Left cardiac atrium (tissue), 4 donors: ENCODE results near the gene GJA3. TPM values are rescaled to one million over a fixed set of nuclear protein-coding genes. Genes with fewer than 3 reads are reported as not detected.
"Not testable (repeated sequence)": the region's sequence is repeated elsewhere in the genome, so short reads cannot be mapped to it uniquely, and the experiment has no call there.

Experiments
- ATAC-seq, 2 donors: fragments of 200-7000 bp; cut with Tn5 transposase; one replicate each; pipeline ENCODE4 v1.9.1; 2020; ENCODE audit warnings: mild to moderate bottlenecking in 2 of 2, moderate library complexity in 2 of 2
- DNase-seq: peaks from one replicate; pipeline ENCODE4 v3.0.0-alpha.2; 2020
- intact Hi-C, 2 donors: fragments of 100-400 bp; cut with DNase I; formaldehyde crosslinking; loops; one replicate each; pipeline versions ENCODE4 v1.14.1 to v1.15.1; 2022 to 2023
- total RNA-seq, 2 donors: library from RNA; stranded (reverse); fragmentation: NEBNext Ultra II Directional; extraction: Animal tissue kit (Norgen Biotek cat#: 25700); gene quantifications; one replicate each; pipeline ENCODE4 v1.2.1, GENCODE V29; 2021
- donor health status: DM: no; HTN: yes; CAD: no.
- donor health status: DM: no; HTN: yes; CAD: no; lungs with severe emphysema.
- donor health status: DM: yes; HTN: yes; CAD: no.
- donor health status: Dilated cardiomyopathy.

The GJA3 gene
- total RNA-seq, 2 donors from 2014 or later, result 6.2 to 8.0 TPM

DNA sequence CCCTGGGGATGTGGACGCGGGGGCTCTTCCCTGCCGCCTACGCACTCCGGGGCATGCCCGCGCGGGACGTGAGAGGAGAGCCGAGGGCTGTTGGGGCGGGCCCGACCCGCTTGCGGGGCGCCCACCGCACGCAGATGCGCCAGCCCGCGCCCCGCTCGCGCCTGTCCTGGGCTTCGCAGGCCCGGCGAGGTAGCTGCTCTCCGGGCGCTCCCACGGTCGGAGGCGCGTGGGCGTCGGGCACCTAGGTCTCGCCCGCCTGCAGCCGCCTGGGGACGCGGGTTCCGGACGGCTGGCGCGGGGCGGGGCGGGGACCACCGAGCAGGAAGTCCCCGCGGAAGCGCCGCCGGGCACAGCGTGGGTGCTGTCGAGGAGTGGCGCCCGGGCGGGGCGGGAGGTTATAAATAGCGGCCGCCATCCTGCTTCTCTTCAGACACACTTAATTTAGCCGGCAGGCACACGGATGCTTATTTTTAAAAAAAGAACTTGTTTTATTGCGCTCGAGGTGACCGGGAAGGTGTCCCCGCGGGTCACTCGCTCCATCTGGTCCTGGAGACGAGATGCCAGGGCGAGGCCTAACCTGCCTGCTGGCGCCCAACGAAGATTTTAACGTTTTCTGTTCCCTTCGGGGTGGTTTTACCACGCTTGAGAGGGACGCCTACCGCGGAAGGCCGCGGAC lies 561 bp upstream of the GJA3 start:
- intact Hi-C loops, result loop anchor here (2.0 to 10.0 kb wide), 4 partner anchors 35 to 129 kb away; no protein-coding TSS in a partner anchor
- ATAC-seq (peak; percentile 64 to 79), DNase-seq (peak; percentile 45)

DNA sequence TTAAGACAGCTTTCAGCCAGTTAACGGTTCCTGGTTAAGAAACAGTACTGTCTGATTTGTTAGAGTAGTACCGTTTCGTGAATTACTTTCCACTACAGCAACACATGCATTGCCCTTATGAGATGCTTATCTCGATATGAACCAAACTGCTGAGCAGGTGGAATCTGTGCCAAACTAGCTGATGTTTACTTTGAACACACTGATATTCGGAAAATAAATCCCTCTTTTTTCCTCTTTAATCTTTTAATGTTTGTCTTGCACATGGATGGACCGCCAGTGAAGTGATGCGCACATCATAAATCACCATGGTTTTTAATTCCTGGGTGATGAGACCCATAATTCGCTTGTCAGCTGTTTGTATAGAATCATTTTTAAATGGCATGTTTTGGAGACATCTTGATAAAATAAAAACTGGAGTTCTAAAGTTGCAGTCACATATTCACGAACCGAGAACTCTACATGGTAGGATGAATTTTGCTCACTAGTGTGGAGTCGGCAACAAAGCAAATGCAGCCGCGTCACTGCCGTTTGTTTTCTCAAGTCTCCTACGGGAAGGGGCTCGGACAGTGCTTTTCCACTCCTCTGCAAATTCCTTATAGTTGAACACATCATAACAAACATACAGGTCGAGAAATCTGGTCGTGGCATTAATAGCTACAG lies 1.1 kb downstream of the GJA3 start:
- intact Hi-C loops, result loop anchor here (2.0 to 10.0 kb wide), 4 partner anchors 33 to 127 kb away; no protein-coding TSS in a partner anchor

DNA sequence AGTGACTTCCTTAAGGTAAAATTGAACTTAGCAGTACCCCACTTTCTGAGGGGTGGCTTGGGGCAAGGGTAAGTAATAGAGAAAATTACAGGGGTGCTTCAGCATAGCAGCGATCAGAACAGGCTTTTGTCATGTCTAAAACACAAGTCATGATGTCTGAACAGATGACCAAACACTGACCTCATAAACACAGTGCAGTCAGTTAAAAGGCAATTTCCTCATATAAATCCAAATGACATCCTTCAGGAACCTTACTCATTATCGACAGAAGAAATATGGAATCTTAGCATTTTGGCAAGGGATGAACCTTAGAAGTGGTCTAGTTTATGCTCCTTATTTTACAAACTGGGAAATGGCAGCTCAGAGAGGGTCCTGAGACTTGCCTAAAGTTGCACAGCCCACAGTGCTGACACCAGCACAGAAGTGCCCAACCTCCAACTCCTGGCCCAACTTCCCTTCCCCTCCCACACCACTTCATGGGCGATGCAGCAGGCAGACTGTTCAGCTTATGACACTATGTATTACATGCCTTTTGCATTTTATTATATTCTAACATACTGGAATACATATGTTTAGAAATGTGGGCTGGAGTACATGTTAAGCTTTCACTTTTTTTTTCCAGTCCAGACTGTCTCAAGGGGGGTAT lies 3.6 kb downstream of the GJA3 start:
- ATAC-seq (no peak), DNase-seq (no peak)
- intact Hi-C loops, result no loop called here

More for the DNA sequence above, 1.1 kb downstream of the GJA3 start:
- ATAC-seq, result no peak
- DNase-seq, result no peak

DNA sequence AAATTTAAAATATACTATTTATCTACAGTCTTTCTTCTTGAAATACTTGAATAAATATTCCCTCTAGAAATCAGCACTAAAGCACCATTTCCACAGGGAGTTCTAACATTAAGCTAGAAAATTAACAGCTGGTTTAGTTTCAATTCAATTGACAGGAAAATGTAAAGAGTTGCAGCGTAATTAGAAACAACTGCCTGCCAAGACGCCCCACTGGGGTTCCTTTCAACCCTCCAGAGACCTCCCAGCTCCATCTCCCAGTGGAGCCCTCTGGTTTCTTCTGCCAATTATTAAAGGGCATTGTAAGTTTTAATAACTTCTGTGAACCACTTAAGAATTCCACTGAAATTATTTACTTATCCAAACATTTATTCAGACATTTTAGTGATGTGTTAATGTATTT lies 4.2 kb downstream of the GJA3 start:
- ATAC-seq (no peak), DNase-seq (no peak)
- intact Hi-C loops, result no loop called here

DNA sequence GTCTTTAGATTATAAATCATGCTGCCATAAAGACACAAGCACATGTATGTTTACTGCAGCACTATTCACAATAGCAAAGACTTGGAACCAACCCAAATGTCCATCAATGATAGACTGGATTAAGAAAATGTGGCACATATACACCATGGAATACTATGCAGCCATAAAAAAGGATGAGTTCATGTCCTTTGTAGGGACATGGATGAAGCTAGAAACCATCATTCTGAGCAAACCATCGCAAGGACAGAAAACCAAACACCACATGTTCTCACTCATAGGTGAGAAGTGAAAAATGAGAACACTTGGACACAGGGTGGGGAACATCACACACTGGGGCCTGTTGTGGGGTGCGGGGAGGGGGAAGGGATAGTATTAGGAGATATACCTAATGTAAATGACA lies 7.6 kb downstream of the GJA3 start:
- intact Hi-C loops, DNase-seq, ATAC-seq: not testable (repeated sequence)

DNA sequence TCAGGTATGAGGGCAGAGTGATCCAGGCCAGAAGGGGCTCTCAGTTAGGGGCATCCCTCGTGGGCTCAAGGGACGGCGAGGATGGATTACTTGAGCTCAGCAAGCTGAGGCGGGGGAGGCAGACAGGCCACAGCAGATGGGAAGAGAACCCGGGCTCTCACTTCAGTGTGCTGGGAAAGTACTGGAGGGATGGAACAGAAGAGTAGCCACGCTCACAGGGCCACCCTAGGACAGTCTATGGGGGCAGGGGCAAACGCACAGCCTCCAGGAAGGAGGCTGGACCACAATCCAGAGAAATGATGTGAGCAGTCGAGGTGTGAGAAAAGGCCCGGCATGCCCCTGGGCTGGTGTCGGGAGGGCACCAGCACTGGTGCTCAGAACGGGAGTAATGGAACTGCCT lies 9.2 kb downstream of the GJA3 start:
- intact Hi-C loops, result no loop called here
- DNase-seq (no peak), ATAC-seq (no peak)

DNA sequence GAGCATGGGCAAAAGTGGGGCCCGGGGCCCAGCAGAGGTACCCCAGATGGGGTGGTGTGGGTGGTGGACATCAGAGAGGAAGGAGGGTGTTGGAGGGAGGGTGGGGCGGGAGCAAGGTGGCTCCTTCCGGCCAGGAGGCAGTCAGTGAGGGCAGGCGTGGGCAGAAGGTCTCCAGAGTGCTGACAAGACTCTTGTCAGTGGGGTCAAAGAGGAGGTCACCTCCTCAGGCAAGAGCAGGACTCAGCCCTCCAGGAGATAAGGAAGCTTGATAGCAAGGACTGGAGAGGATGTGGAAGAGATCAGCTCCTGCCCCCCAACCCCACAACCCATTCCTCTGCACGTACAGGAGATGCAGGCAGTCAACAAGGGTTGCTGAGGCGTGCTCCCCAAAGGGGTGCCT lies 9.8 kb downstream of the GJA3 start:
- intact Hi-C loops, result no loop called here
- DNase-seq (no peak), ATAC-seq (peak in 1 of 2 donors; percentile 33)

DNA sequence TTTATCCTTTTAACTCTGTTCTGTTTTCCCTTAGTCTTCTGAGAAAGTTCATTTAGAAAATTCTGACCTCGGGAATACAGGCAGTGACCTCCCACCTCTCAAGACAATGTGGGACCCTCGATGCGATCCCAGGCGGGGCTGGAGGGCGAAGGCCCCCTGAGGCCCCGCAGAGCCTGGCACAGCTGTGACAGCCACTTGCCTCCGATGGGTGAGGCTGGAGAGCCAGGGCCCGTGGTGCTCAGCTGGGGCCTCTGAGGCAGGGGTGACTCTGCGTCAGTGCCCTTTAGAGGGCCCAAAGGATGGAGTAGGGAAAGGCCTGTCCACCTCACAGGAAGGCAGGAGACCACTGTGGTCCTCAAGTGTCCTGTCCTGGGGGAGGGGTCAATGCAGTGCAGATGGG lies 10.3 kb downstream of the GJA3 start:
- DNase-seq (no peak), ATAC-seq (peak in 1 of 2 donors; percentile 21)
- intact Hi-C loops, result no loop called here

DNA sequence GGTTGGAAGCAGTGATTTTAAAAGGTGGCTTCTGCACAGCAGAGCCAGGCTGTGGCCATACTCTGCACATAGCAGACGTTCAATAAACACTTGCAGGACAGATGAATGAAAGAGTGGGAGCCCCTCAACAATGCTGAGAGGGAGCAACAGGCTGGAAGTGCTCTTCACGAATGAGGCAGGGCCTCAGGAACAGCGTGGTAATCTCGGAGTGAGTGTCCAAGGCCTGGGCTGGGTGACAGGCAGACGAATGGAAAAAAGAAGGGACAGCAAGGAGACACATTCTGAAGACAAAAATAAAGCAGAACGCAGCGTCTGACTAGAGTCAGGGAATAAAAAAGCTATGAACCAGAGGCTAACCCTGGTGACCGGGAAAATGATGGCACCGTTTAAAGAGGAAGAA lies 11.1 kb downstream of the GJA3 start:
- DNase-seq (no peak), ATAC-seq (peak in 1 of 2 donors; percentile 56)
- intact Hi-C loops, result no loop called here

DNA sequence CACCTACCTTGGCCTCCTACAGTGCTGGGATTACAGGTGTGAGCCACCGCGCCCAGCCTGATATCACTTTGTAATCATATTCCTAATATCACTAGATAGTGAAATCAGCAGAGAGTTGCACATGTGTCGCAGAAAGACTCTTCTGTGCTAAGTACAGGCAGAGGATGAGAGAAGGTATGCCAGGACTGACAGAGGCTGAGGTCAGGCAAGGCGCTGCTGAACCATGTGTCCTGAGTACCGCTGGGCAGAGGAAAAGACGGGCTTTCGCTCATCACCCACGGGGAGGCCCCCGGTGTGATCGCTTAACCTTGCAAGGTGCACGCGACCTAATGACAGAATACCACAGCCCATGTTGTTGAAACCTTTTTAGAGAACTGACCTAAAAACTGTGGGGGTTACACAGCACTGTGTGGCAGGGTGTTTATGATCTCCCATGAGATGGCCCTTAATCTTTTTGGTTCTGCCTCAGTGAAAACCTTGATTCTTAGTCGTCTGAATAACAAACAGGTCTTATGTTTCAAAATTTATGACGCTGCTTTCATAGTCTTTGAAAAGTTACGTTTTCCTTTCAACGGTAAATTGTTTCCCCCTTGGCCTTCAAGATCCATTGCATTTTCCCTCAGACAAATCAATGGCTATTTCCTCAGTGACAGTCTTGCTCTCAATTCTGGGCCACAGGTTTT lies 12.2 kb downstream of the GJA3 start:
- ATAC-seq (no peak), DNase-seq (no peak)
- intact Hi-C loops, result no loop called here

DNA sequence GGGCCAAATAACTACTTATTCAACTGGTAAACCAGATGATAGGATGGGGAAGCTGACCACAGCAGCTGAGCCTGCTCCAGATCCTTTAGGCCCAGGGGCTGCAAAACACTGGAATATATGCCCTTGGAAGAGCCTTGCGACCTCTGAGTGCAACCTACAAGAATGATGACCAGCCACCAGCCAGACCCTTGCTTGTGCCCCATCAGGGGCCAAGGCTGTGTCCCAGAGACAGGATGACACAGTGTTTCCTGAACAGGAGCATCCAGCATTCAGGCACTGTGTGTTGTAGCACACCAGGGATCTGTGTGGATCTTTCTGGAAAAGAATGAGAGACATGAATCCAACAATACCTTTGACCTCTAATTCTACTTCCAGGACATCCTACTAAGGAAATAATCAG lies 14.5 kb downstream of the GJA3 start:
- ATAC-seq (no peak), DNase-seq (no peak)
- intact Hi-C loops, result no loop called here

DNA sequence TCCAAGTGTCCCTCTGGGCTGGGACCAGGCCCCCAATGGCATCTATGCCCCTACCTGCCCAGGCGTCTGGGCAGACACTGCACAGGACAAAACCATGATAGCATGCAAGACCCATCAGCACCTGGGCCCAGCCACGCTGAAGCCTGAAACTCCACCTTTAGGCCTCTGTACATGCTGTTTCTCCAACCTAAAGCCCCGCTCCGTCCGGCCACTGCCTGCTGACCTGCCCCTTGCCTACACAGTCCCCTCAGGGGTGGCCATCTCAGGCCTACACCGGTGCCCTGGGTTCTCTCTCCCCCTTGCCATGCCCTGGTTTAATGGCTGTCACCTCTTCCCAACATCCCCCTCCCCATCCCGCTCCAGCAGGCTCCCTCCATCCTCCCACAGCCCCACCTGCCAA lies 15.3 kb downstream of the GJA3 start:
- no peak for DNase-seq
- no peak for ATAC-seq
- intact Hi-C loops, result no loop called here

DNA sequence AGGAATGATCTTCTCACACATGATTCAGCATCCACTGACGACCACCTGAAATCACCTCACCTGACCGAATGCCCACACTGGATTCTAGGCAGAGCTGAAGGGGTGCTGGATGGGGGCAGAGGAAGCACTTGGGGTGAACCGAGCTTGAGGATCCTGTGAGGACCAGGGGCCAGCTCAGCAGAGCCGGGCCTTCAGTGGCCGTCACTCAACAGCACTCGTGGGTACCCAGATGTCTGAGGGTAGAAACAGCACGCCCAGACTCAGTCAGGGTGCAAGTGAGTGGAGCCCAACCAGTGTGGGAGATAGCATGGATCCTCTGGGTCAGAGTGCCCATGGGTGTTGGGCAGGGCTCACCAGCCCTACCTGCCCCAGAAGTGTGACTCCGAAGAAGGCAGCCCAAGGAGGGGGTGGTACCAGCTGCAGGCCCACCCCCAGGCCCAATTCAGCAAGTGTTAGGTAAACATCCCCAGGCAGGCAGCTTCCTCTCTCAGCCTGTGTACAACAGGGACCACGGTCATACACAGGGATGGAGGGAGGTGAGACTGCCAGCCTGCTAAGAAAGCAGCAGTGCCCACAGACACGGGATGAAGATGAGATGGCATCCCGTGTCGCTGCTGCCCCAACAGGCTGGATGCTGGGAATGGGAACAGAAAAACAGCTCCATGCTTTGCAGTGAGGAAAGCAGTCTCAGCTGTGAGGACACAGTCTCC lies 16.6 kb downstream of the GJA3 start:
- ATAC-seq (no peak), DNase-seq (no peak)
- intact Hi-C loops, result no loop called here

DNA sequence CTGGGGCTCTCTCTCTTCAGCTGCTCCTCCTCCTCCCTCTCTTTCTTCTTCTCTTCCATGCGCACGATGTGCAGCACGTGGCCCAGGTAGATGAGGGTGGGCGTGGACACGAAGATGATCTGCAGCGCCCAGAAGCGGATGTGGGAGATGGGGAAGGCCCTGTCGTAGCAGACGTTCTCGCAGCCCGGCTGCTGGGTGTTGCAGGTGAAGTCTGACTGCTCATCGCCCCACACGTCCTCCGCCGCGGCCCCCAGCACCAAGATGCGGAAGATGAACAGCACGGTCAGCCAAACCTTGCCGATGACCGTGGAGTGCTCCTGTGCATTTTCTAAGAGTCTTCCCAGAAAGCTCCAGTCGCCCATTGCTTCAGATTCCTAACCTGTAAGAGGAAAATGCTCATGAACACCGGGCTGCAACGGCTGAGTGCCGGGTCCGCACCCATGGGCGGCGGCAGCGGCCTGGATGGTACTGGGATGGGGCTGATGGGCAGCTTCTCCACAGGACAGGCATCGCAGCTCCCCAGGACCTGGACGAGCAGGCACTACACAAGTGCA lies 17.8 kb downstream of the GJA3 start:
- ATAC-seq, result no peak
- DNase-seq, result no peak
- intact Hi-C loops, result no loop called here

DNA sequence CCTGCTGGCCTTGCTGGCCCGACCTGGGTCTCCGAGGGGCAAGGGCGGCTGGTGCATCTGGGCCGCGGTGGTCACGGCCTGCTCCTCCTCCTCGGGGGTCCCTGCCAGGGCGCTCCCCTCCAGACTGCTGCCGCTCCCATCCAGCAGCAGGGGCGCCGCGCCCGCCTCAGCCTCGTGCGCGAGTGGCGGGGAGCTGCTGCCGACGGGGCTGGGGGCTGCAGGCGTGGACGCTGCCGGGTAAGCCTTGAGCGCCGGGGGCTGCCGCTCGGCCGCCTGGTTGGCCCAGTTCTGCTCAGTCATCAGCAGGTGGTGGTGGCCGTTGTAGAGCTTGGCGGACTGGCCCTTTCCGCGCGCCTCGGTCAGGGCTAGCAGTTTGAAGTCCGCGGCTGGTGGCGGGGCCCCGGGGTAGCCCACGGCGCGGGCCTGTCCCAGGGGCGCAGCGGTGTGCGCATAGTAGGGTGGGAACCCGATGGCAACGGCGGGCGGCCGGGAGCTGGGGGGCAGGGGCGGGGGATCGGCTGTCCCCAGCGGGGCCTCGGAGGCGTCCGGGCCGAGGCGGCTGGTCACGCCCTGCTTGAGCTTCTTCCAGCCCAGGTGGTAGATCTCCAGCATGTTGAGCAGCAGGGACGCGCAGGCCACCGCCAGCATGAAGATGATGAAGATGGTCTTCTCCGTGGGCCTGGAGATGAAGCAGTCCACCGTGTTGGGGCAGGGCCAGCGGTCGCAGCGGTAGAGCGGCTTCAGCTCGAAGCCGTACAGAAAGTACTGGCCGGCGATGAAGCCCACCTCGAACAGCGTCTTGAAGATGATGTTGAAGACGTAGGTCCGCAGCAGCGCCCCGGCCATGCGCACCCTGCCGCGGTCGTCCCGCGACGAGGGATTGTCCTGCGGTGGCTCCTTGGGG lies 18.6 kb downstream of the GJA3 start:
- DNase-seq, result no peak
- intact Hi-C loops, result no loop called here
- ATAC-seq, result no peak

DNA sequence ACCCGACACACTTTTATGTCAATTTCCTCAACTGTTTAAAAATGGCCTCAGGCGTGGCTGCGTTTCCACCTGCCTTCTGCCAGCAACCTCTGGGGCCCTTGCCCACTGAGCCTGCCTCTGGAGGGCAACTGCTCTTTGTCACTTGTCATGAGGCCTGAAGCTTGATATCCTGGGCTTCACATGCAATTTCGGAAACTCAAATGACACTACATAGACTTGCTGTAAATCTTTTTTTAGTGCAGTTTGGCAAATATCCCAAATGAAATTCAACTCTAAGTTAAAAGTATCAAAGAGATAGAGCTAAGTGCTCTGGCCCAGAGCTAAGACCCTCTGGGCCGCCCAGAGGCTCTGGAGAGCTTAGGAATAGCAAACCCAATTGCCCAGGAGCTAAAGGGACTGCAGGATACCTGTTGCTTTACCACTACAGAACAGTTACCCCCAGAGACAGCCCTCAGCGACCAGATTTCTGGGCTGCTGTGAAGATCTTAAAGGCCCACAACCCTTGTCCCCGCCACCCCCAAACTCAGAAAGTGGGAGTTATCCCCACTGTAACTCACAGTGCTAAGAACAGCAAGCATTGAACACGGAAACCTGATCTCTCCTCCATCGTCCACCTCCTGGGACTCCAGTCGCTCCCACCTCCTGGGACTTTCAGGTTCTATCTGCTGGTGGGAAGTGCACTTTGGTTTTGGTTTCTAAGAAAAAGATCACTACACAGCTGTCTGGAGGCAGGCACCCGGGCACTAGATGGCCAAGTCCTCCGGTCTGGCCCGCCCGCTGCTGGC lies 19.4 kb downstream of the GJA3 start:
- intact Hi-C loops, result no loop called here
- no peak for DNase-seq
- peak; percentile 77 to 92 for ATAC-seq

DNA sequence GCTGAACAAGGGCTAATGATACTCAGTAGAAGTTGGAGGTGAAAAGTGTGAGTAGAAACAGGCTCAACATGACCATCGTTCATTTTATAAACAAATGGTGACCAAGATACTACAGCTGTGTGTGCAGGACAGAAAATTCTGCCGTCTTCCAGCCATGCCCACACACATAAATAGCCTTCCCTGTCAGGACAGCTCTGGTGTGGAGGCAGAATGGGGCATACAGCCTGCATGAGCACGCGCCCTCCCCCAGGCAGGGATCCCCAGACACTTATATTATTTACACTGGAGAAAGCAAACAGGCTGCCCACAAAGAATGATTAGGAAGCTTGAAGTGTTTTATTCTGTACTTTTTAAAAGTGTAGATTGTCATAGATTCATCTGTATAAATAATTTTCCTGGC lies 20.4 kb downstream of the GJA3 start:
- DNase-seq (no peak), ATAC-seq (peak; percentile 46 to 58)
- intact Hi-C loops, result no loop called here
